HG02571 (cell line): ENCODE measurements around the gene COL13A1.

Source experiments
- ATAC-seq: cut with Tn5 transposase; IDR thresholded peaks from one replicate; pipeline ENCODE4 v1.9.1; 2021; ENCODE audit warnings: mild to moderate bottlenecking, moderate library complexity; ENCODE audit not compliant: unreplicated experiment

Gene COL13A1

GRCh38 chr10:69960988-69961880 lies 159.5 kb downstream of the COL13A1 start:
- ATAC-seq: no peak

- no peak for ATAC-seq
Observed at GRCh38 chr10:69961881-69962745, 160.4 kb downstream of the COL13A1 start.

GRCh38 chr10:69962746-69963135 lies 161.0 kb downstream of the COL13A1 start:
- ATAC-seq: no peak

GRCh38 chr10:69963178-69963834 lies 161.6 kb downstream of the COL13A1 start:
- no peak for ATAC-seq

- no peak for ATAC-seq
Observed at GRCh38 chr10:69963835-69964710, 162.4 kb downstream of the COL13A1 start.

GRCh38 chr10:69965086-69965485 lies 163.4 kb downstream of the COL13A1 start:
- no peak for ATAC-seq

GRCh38 chr10:69965919-69966662 lies 164.4 kb downstream of the COL13A1 start:
- no peak for ATAC-seq

- ATAC-seq: no peak
Observed at GRCh38 chr10:69968830-69969229, 167.1 kb downstream of the COL13A1 start.

- ATAC-seq: no peak
Observed at GRCh38 chr10:69969977-69970376, 168.3 kb downstream of the COL13A1 start.

GRCh38 chr10:69972981-69973397 lies 171.3 kb downstream of the COL13A1 start:
- no peak for ATAC-seq

GRCh38 chr10:69973678-69974077 lies 172.0 kb downstream of the COL13A1 start:
- no peak for ATAC-seq

- no peak for ATAC-seq
Observed at GRCh38 chr10:69974551-69975155, 172.9 kb downstream of the COL13A1 start.

GRCh38 chr10:69976795-69977546 lies 175.3 kb downstream of the COL13A1 start:
- ATAC-seq: no peak

- no peak for ATAC-seq
Observed at GRCh38 chr10:69979174-69979573, 177.5 kb downstream of the COL13A1 start.

- no peak for ATAC-seq
Observed at GRCh38 chr10:69980672-69981071, 179.0 kb downstream of the COL13A1 start.

GRCh38 chr10:69988094-69988493 lies 186.4 kb downstream of the COL13A1 start:
- no peak for ATAC-seq

GRCh38 chr10:69991151-69991550 lies 189.4 kb downstream of the COL13A1 start:
- ATAC-seq: no peak

- no peak for ATAC-seq
Observed at GRCh38 chr10:69994262-69994661, 192.6 kb downstream of the COL13A1 start.
